Measurements from ENCODE around the gene PBX4. TPM values are rescaled to one million over a fixed set of nuclear protein-coding genes. Genes with fewer than 3 reads are reported as not detected.
A peak's percentile ranks its signal among the peaks of the same experiment; 100 is the strongest.

Gene PBX4
- total RNA-seq, 1 experiment from 2014 or later: 11.6 TPM

- Histone ChIP-seq H3K27ac (ENCODE audit: low read depth, low read length) (peak overlapping the region; percentile 22; the same call in 1 of the 2 replicates), H3K79me2 (ENCODE audit: insufficient read depth, low read length) (no peaks in the 10 kb centered on the region), H4K20me1 (ENCODE audit: insufficient read depth) (no peaks in the 10 kb centered on the region), H3K4me3 (replicated peaks in 1 of 2; ENCODE audit: low read depth in 1 of 2, low read length in 2 of 2) (peak overlapping the region in 1 of 2 experiments; percentile 1; a peak in 1 of 4 replicates), H3K4me2 (ENCODE audit: low read length) (peak overlapping the region; percentile 61), H3K27me3 (ENCODE audit: insufficient read depth, low read length) (no peaks in the 10 kb centered on the region), H3K9me2 (ENCODE audit: insufficient read depth) (no peaks in the 10 kb centered on the region), H3K9me3 (ENCODE audit: control insufficient read depth in 1 of 2, insufficient read depth in 1 of 2, low read depth in 1 of 2, low read length in 2 of 2) (no peaks in the 10 kb centered on the region), H3K9ac (ENCODE audit: low read length) (peak overlapping the region; percentile 11), H2AFZ (ENCODE audit: low read depth, low read length, poor library complexity, severe bottlenecking) (no peak overlapping the region), H3K4me1 (ENCODE audit: control insufficient read depth in 1 of 2, insufficient read depth in 2 of 2, low read length in 2 of 2) (peaks cover 9 to 25% of the 10 kb centered on the region in 2 experiments), H3K36me3 (ENCODE audit: control insufficient read depth in 1 of 2, insufficient read depth in 2 of 2, low read length in 2 of 2) (0 out of 4 replicates have a peak, but pooled peaks cover 0 to 10% of the 10 kb centered on the region in 2 experiments)
- ChIA-PET RAD21 (ENCODE audit: low non-redundant PET in 1 of 2, low total read pairs in 2 of 2, uncharacterized antibody in 2 of 2, unreplicated experiment in 2 of 2) (no interaction called here), POLR2A (no interaction called here), CTCF (interaction anchor here (1.2 kb wide), 1 partner anchor 37 kb away, joined by 3 read pairs; no protein-coding TSS in a partner anchor)
- intact Hi-C loops (cut with micrococcal nuclease): no loop called here
- no peak for DNase-seq (ENCODE audit: low read depth, low spot score)
- no peak for TF ChIP-seq CEBPB (IDR thresholded peaks at IDR 0.05; ENCODE audit: low read depth)
- peak; percentile 37; the same call in 1 of the 2 replicates for TF ChIP-seq FOSL1 (IDR thresholded peaks at IDR 0.05; ENCODE audit: low read depth)
- BruUV-seq (replicated peaks): no TSS peak
- ATAC-seq: peak; percentile 75
Measured at GRCh38 chr19:19591133-19591825, 27.2 kb downstream of the PBX4 start.

GRCh38 chr19:19588546-19588945 lies 29.9 kb downstream of the PBX4 start:
- H3K9ac ChIP-seq (ENCODE audit: low read length): no peak overlapping the region
- DNase-seq (ENCODE audit: low read depth, low spot score): no peak
- peak; percentile 35; the same call in 1 of the 2 replicates for ATAC-seq
- H3K36me3 ChIP-seq (ENCODE audit: control insufficient read depth in 1 of 2, insufficient read depth in 2 of 2, low read length in 2 of 2): 0 out of 4 replicates have a peak, but pooled peaks cover 0 to 8% of the 10 kb centered on the region in 2 experiments
- H4K20me1 ChIP-seq (ENCODE audit: insufficient read depth): no peaks in the 10 kb centered on the region
- TF ChIP-seq FOSL1 (IDR thresholded peaks at IDR 0.05; ENCODE audit: low read depth) (no peak), REST (IDR thresholded peaks at IDR 0.05; ENCODE audit: low read depth) (no peak), YY1 (IDR thresholded peaks at IDR 0.05; ENCODE audit: extremely low read depth, insufficient replicate concordance, low read depth, low read length) (no peak), ZFX (IDR thresholded peaks at IDR 0.05) (no peak), EZH2 (IDR thresholded peaks at IDR 0.05) (no peak), JUND (IDR thresholded peaks at IDR 0.05) (no peak), SP1 (IDR thresholded peaks at IDR 0.05; ENCODE audit: low read depth) (no peak), CEBPB (IDR thresholded peaks at IDR 0.05; ENCODE audit: low read depth) (no peak), ATF3 (IDR thresholded peaks at IDR 0.05) (no peak), SRF (IDR thresholded peaks at IDR 0.05; ENCODE audit: low read depth) (no peak), POLR2A (IDR thresholded peaks at IDR 0.05; ENCODE audit: borderline replicate concordance, extremely low read depth, insufficient read depth, insufficient read length) (no peak), EZH2phosphoT487 (IDR thresholded peaks at IDR 0.05; ENCODE audit: borderline replicate concordance) (no peak)
- TF ChIP-seq, protein P1, sequence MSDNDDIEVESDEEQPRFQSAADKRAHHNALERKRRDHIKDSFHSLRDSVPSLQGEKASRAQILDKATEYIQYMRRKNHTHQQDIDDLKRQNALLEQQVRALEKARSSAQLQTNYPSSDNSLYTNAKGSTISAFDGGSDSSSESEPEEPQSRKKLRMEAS (IDR thresholded peaks at IDR 0.05): no peak
- no peak overlapping the region for H3K4me3 ChIP-seq (replicated peaks in 1 of 2; ENCODE audit: low read depth in 1 of 2, low read length in 2 of 2)
- peaks cover 9 to 25% of the 10 kb centered on the region in 2 experiments for H3K4me1 ChIP-seq (ENCODE audit: control insufficient read depth in 1 of 2, insufficient read depth in 2 of 2, low read length in 2 of 2)
- H3K79me2 ChIP-seq (ENCODE audit: insufficient read depth, low read length): no peaks in the 10 kb centered on the region
- no peaks in the 10 kb centered on the region for H3K9me2 ChIP-seq (ENCODE audit: insufficient read depth)
- peak overlapping the region; percentile 23; the same call in 1 of the 2 replicates for H3K4me2 ChIP-seq (ENCODE audit: low read length)
- ChIA-PET RAD21 (ENCODE audit: low non-redundant PET in 1 of 2, low total read pairs in 2 of 2, uncharacterized antibody in 2 of 2, unreplicated experiment in 2 of 2) (no interaction called here), CTCF (no interaction called here), POLR2A (no interaction called here)
- no peaks in the 10 kb centered on the region for H3K27me3 ChIP-seq (ENCODE audit: insufficient read depth, low read length)
- no TSS peak for BruUV-seq (replicated peaks)
- no peaks in the 10 kb centered on the region for H3K9me3 ChIP-seq (ENCODE audit: control insufficient read depth in 1 of 2, insufficient read depth in 1 of 2, low read depth in 1 of 2, low read length in 2 of 2)
- H3K27ac ChIP-seq (ENCODE audit: low read depth, low read length): no peak overlapping the region
- no peak overlapping the region for H2AFZ ChIP-seq (ENCODE audit: low read depth, low read length, poor library complexity, severe bottlenecking)
- intact Hi-C loops (cut with micrococcal nuclease): no loop called here
